Skeletal muscle satellite cell (primary cell): ENCODE results near the gene CRHBP. TPM values are rescaled to one million over a fixed set of nuclear protein-coding genes. Genes with fewer than 3 reads are reported as not detected.
"Not testable (repeated sequence)": the region's sequence is repeated elsewhere in the genome, so short reads cannot be mapped to it uniquely, and the experiment has no call there.

ENCODE experiments used
- H3K27me3 ChIP-seq: 2 replicates; pipeline ENCODE4 v1.7.0; 2013; ENCODE audit warnings: low read length; ENCODE audit not compliant: control insufficient read depth, insufficient read depth
- H3K36me3 ChIP-seq: 2 replicates; pipeline ENCODE4 v1.7.0; 2013; ENCODE audit warnings: mild to moderate bottlenecking, control low read depth, low read length; ENCODE audit not compliant: insufficient read depth
- H3K4me1 ChIP-seq: 2 replicates; pipeline ENCODE4 v1.7.0; 2013; ENCODE audit warnings: low read length; ENCODE audit not compliant: control insufficient read depth, insufficient read depth
- H3K4me2 ChIP-seq: 2 replicates; pipeline ENCODE4 v1.7.0; 2013; ENCODE audit warnings: mild to moderate bottlenecking, low read length
- H3K4me3 ChIP-seq: 2 replicates; pipeline ENCODE4 v1.7.0; 2013; ENCODE audit warnings: low read length
- H3K9ac ChIP-seq: 2 replicates; pipeline ENCODE4 v1.7.0; 2013; ENCODE audit warnings: mild to moderate bottlenecking, low read depth, low read length, moderate library complexity
- H3K9me3 ChIP-seq: replicated peaks from 2 replicates; pipeline ENCODE4 v1.7.0; 2013; ENCODE audit warnings: mild to moderate bottlenecking, control low read depth, low read length
- total RNA-seq: library from RNA; depleted of rRNA; stranded (reverse); fragments of >200 nt; gene quantifications from 2 replicates; pipeline ENCODE4 v1.2.3, GENCODE V29; 2012; rRNA removed

The CRHBP gene
- total RNA-seq, result 0.22 TPM in 1 of 2 replicates, not detected in the other

- peaks cover 5% of the 10 kb centered on the region for H3K4me1 ChIP-seq
- H3K9ac ChIP-seq, result no peak within 1 kb of the TSS
- peak within 1 kb of the TSS; percentile 92 for H3K4me2 ChIP-seq
- peak within 1 kb of the TSS; percentile 67 for H3K4me3 ChIP-seq
- H3K36me3 ChIP-seq, result no peaks in the 10 kb centered on the region
- H3K9me3 ChIP-seq, result no peaks in the 10 kb centered on the region
- H3K27me3 ChIP-seq, result peaks cover 39% of the 10 kb centered on the region
These were observed at the start of gene CRHBP for GRCh38 chr5:76952795-76953536. Gene CRHBP (plus strand): TSS chr5:76953045. CDS start chr5:76953135, 90 bp downstream.

- Histone ChIP-seq H3K9me3 (no peaks in the 10 kb centered on the region), H3K36me3 (no peaks in the 10 kb centered on the region), H3K4me3 (no peak overlapping the region), H3K27me3 (no peaks in the 10 kb centered on the region), H3K4me2 (no peak overlapping the region), H3K4me1 (no peaks in the 10 kb centered on the region), H3K9ac (no peak overlapping the region)
These were observed 44.7 kb upstream of the CRHBP start for GRCh38 chr5:76908166-76908565.

- not testable (repeated sequence) for H3K4me3 ChIP-seq, H3K9ac ChIP-seq, H3K4me2 ChIP-seq, H3K36me3 ChIP-seq, H3K27me3 ChIP-seq, H3K4me1 ChIP-seq, H3K9me3 ChIP-seq
These were observed 42.4 kb upstream of the CRHBP start for GRCh38 chr5:76910344-76910933.

GRCh38 chr5:76914671-76915070 is 38.2 kb upstream of the CRHBP start:
- not testable (repeated sequence) for H3K9me3 ChIP-seq, H3K9ac ChIP-seq, H3K4me2 ChIP-seq, H3K4me3 ChIP-seq, H3K4me1 ChIP-seq, H3K36me3 ChIP-seq, H3K27me3 ChIP-seq

GRCh38 chr5:76918539-76918938 is 34.3 kb upstream of the CRHBP start:
- Histone ChIP-seq H3K36me3 (no peaks in the 10 kb centered on the region), H3K4me2 (no peak overlapping the region), H3K4me3 (no peak overlapping the region), H3K9me3 (no peaks in the 10 kb centered on the region), H3K27me3 (peaks cover 9% of the 10 kb centered on the region), H3K9ac (no peak overlapping the region), H3K4me1 (no peaks in the 10 kb centered on the region)

GRCh38 chr5:76920491-76920890 is 32.4 kb upstream of the CRHBP start:
- no peaks in the 10 kb centered on the region for H3K4me1 ChIP-seq

GRCh38 chr5:76926329-76927105 is 26.3 kb upstream of the CRHBP start:
- Histone ChIP-seq H3K27me3 (peaks cover 47% of the 10 kb centered on the region), H3K9me3 (no peaks in the 10 kb centered on the region), H3K36me3 (no peaks in the 10 kb centered on the region), H3K4me3 (no peak overlapping the region), H3K9ac (no peak overlapping the region), H3K4me2 (no peak overlapping the region), H3K4me1 (no peaks in the 10 kb centered on the region)

More at GRCh38 chr5:76920491-76920890, 32.4 kb upstream of the CRHBP start:
- H3K9ac ChIP-seq, result no peak overlapping the region
- H3K4me2 ChIP-seq, result no peak overlapping the region
- H3K27me3 ChIP-seq, result peaks cover 20% of the 10 kb centered on the region
- H3K4me3 ChIP-seq, result no peak overlapping the region
- H3K36me3 ChIP-seq, result no peaks in the 10 kb centered on the region
- no peaks in the 10 kb centered on the region for H3K9me3 ChIP-seq

- no peaks in the 10 kb centered on the region for H3K9me3 ChIP-seq
- H3K27me3 ChIP-seq, result peaks cover 50% of the 10 kb centered on the region
- H3K4me1 ChIP-seq, result no peaks in the 10 kb centered on the region
These were observed 24.9 kb upstream of the CRHBP start for GRCh38 chr5:76927961-76928360.

GRCh38 chr5:76930083-76930482 is 22.8 kb upstream of the CRHBP start:
- Histone ChIP-seq H3K9ac (no peak overlapping the region), H3K9me3 (no peaks in the 10 kb centered on the region), H3K4me3 (no peak overlapping the region), H3K4me2 (no peak overlapping the region), H3K36me3 (no peaks in the 10 kb centered on the region), H3K27me3 (peaks cover 44% of the 10 kb centered on the region), H3K4me1 (no peaks in the 10 kb centered on the region)

More at GRCh38 chr5:76927961-76928360, 24.9 kb upstream of the CRHBP start:
- no peak overlapping the region for H3K9ac ChIP-seq
- no peak overlapping the region for H3K4me2 ChIP-seq
- no peak overlapping the region for H3K4me3 ChIP-seq
- H3K36me3 ChIP-seq, result no peaks in the 10 kb centered on the region

GRCh38 chr5:76938177-76938576 is 14.7 kb upstream of the CRHBP start:
- H3K4me3 ChIP-seq, result no peak overlapping the region
- no peak overlapping the region for H3K9ac ChIP-seq

GRCh38 chr5:76941000-76941399 is 11.8 kb upstream of the CRHBP start:
- Histone ChIP-seq H3K4me1 (peaks cover 21% of the 10 kb centered on the region), H3K27me3 (no peaks in the 10 kb centered on the region), H3K4me2 (no peak overlapping the region), H3K4me3 (no peak overlapping the region), H3K36me3 (no peaks in the 10 kb centered on the region), H3K9me3 (no peaks in the 10 kb centered on the region), H3K9ac (no peak overlapping the region)

More at GRCh38 chr5:76938177-76938576, 14.7 kb upstream of the CRHBP start:
- peaks cover 16% of the 10 kb centered on the region for H3K4me1 ChIP-seq
- no peaks in the 10 kb centered on the region for H3K9me3 ChIP-seq
- peaks cover 3% of the 10 kb centered on the region for H3K27me3 ChIP-seq
- no peaks in the 10 kb centered on the region for H3K36me3 ChIP-seq
- no peak overlapping the region for H3K4me2 ChIP-seq
